ENCODE measurements around the gene FAM187B. TPM values are rescaled to one million over a fixed set of nuclear protein-coding genes. Genes with fewer than 3 reads are reported as not detected.

Gene FAM187B
- total RNA-seq, 1 donor from 2014 or later = not detected

GRCh38 chr19:35213663-35214632, 14.6 kb downstream of the FAM187B start:
- peak overlapping the region; percentile 81 for H3K27ac ChIP-seq (replicated peaks)
- intact Hi-C loops (cut with micrococcal nuclease) = no loop called here
- no peaks in the 10 kb centered on the region for H3K27me3 ChIP-seq (ENCODE audit: low read depth)
- H3K4me1 ChIP-seq = peaks cover 32% of the 10 kb centered on the region
- no peaks in the 10 kb centered on the region for H3K36me3 ChIP-seq
- H3K4me3 ChIP-seq = no peak overlapping the region
- TF ChIP-seq CTCF (IDR thresholded peaks at IDR 0.05; ENCODE audit: borderline replicate concordance) = no peak
- H3K9me3 ChIP-seq (replicated peaks) = peaks cover 12% of the 10 kb centered on the region
- peak; percentile 35 for DNase-seq

GRCh38 chr19:35212241-35212640, 16.3 kb downstream of the FAM187B start:
- DNase-seq = no peak
- no peaks in the 10 kb centered on the region for H3K27me3 ChIP-seq (ENCODE audit: low read depth)
- no peak for TF ChIP-seq CTCF (IDR thresholded peaks at IDR 0.05; ENCODE audit: borderline replicate concordance)
- peaks cover 32% of the 10 kb centered on the region for H3K4me1 ChIP-seq
- peak overlapping the region; percentile 58 for H3K27ac ChIP-seq (replicated peaks)
- no peaks in the 10 kb centered on the region for H3K36me3 ChIP-seq
- no peak overlapping the region for H3K4me3 ChIP-seq
- intact Hi-C loops (cut with micrococcal nuclease) = no loop called here
- peaks cover 8% of the 10 kb centered on the region for H3K9me3 ChIP-seq (replicated peaks)

- H3K36me3 ChIP-seq = no peaks in the 10 kb centered on the region
- TF ChIP-seq CTCF (IDR thresholded peaks at IDR 0.05; ENCODE audit: borderline replicate concordance) = no peak
- H3K27ac ChIP-seq (replicated peaks) = peak overlapping the region; percentile 58
- peak; percentile 33 for DNase-seq
- H3K4me3 ChIP-seq = no peak overlapping the region
- no peaks in the 10 kb centered on the region for H3K27me3 ChIP-seq (ENCODE audit: low read depth)
- H3K4me1 ChIP-seq = peaks cover 32% of the 10 kb centered on the region
- peaks cover 2% of the 10 kb centered on the region for H3K9me3 ChIP-seq (replicated peaks)
- intact Hi-C loops (cut with micrococcal nuclease) = no loop called here
These were observed 16.9 kb downstream of the FAM187B start for GRCh38 chr19:35211545-35212230.

GRCh38 chr19:35209646-35210045, 18.9 kb downstream of the FAM187B start:
- Histone ChIP-seq H3K4me1 (peaks cover 30% of the 10 kb centered on the region), H3K27ac (replicated peaks) (no peak overlapping the region), H3K9me3 (replicated peaks) (no peaks in the 10 kb centered on the region), H3K27me3 (ENCODE audit: low read depth) (no peaks in the 10 kb centered on the region), H3K36me3 (no peaks in the 10 kb centered on the region), H3K4me3 (no peak overlapping the region)
- DNase-seq = no peak
- no peak for TF ChIP-seq CTCF (IDR thresholded peaks at IDR 0.05; ENCODE audit: borderline replicate concordance)
- intact Hi-C loops (cut with micrococcal nuclease) = no loop called here

- H3K4me1 ChIP-seq = peaks cover 14% of the 10 kb centered on the region
- no peak for TF ChIP-seq CTCF (IDR thresholded peaks at IDR 0.05; ENCODE audit: borderline replicate concordance)
- H3K27me3 ChIP-seq (ENCODE audit: low read depth) = no peaks in the 10 kb centered on the region
- intact Hi-C loops (cut with micrococcal nuclease) = no loop called here
- no peak overlapping the region for H3K4me3 ChIP-seq
- H3K27ac ChIP-seq (replicated peaks) = no peak overlapping the region
- no peaks in the 10 kb centered on the region for H3K9me3 ChIP-seq (replicated peaks)
- H3K36me3 ChIP-seq = no peaks in the 10 kb centered on the region
- no peak for DNase-seq
These were observed 20.4 kb downstream of the FAM187B start for GRCh38 chr19:35208121-35208520.
